H9 (cell line): ENCODE data around the gene PGPEP1. TPM values are rescaled to one million over a fixed set of nuclear protein-coding genes. Genes with fewer than 3 reads are reported as not detected.

Experiments
- DNase-seq: peaks from one replicate; pipeline ENCODE4 v3.0.0-alpha.2; 2017
- H2AFZ ChIP-seq: one replicate; pipeline ENCODE4 v1.6.1; 2013; ENCODE audit warnings: mild to moderate bottlenecking, low read length, control low read depth, moderate library complexity
- H2AK5ac ChIP-seq: 2 replicates; pipeline ENCODE4 v1.6.1; 2013; ENCODE audit warnings: low read length, control low read depth, mixed read lengths; ENCODE audit not compliant: insufficient read length
- H2BK120ac ChIP-seq: one replicate; pipeline ENCODE4 v1.6.1; 2013; ENCODE audit warnings: low read depth, mild to moderate bottlenecking, low read length, control low read depth, inconsistent platforms; ENCODE audit not compliant: poor library complexity, severe bottlenecking
- H2BK12ac ChIP-seq: 2 replicates; pipeline ENCODE4 v1.6.1; 2013; ENCODE audit warnings: low read length, control low read depth, mixed read lengths, low read depth; ENCODE audit not compliant: insufficient read length
- H2BK15ac ChIP-seq: 2 replicates; pipeline ENCODE4 v1.6.1; 2013; ENCODE audit warnings: low read depth, low read length, control low read depth
- H2BK20ac ChIP-seq: one replicate; pipeline ENCODE4 v1.6.1; 2013; ENCODE audit warnings: low read depth, mild to moderate bottlenecking, low read length, control low read depth, inconsistent platforms; ENCODE audit not compliant: poor library complexity, severe bottlenecking
- H2BK5ac ChIP-seq: 2 replicates; pipeline ENCODE4 v1.6.1; 2013; ENCODE audit warnings: low read length, control low read depth, mixed read lengths; ENCODE audit not compliant: insufficient read length
- H3K14ac ChIP-seq: 2 replicates; pipeline ENCODE4 v1.6.1; 2013; ENCODE audit warnings: low read length, control low read depth; ENCODE audit not compliant: insufficient read depth
- H3K18ac ChIP-seq: 2 replicates; pipeline ENCODE4 v1.6.1; 2013; ENCODE audit warnings: low read depth, mild to moderate bottlenecking, mixed read lengths, low read length, control low read depth; ENCODE audit not compliant: insufficient read length
- H3K23ac ChIP-seq: 2 replicates; pipeline ENCODE4 v1.6.1; 2013; ENCODE audit warnings: low read length, control low read depth, mixed read lengths, low read depth; ENCODE audit not compliant: insufficient read length
- H3K23me2 ChIP-seq: 2 replicates; pipeline ENCODE4 v1.6.1; 2013; ENCODE audit warnings: low read depth, mild to moderate bottlenecking, mixed read lengths, low read length, control low read depth; ENCODE audit not compliant: insufficient read length, poor library complexity, severe bottlenecking
- H3K27ac ChIP-seq: 2 replicates; pipeline ENCODE4 v1.5.1; 2013; ENCODE audit warnings: low read length, control low read depth, mixed read lengths, low read depth; ENCODE audit not compliant: insufficient read length
- H3K27me3 ChIP-seq: 2 replicates; pipeline ENCODE4 v1.6.1; 2013; ENCODE audit warnings: low read length, control low read depth, inconsistent platforms; ENCODE audit not compliant: insufficient read depth
- H3K4ac ChIP-seq: 2 replicates; pipeline ENCODE4 v1.6.1; 2013; ENCODE audit warnings: low read depth, mild to moderate bottlenecking, control low read depth, inconsistent platforms, low read length, moderate library complexity
- H3K4me1 ChIP-seq: 2 replicates; pipeline ENCODE4 v1.6.1; 2013; ENCODE audit warnings: low read length, control low read depth, inconsistent platforms; ENCODE audit not compliant: insufficient read depth
- H3K4me2 ChIP-seq: 2 replicates; pipeline ENCODE4 v1.6.1; 2013; ENCODE audit warnings: low read length, control low read depth, mixed read lengths; ENCODE audit not compliant: insufficient read length, insufficient read depth
- H3K56ac ChIP-seq: 2 replicates; pipeline ENCODE4 v1.6.1; 2013; ENCODE audit warnings: low read depth, mild to moderate bottlenecking, mixed read lengths, low read length, control low read depth; ENCODE audit not compliant: insufficient read length
- H3K79me1 ChIP-seq: 2 replicates; pipeline ENCODE4 v1.6.1; 2013; ENCODE audit warnings: low read depth, mild to moderate bottlenecking, moderate library complexity, low read length, control low read depth, inconsistent platforms; ENCODE audit not compliant: insufficient read depth, poor library complexity, severe bottlenecking
- H3K79me2 ChIP-seq: 2 replicates; pipeline ENCODE4 v1.6.1; 2013; ENCODE audit warnings: low read length, control low read depth, inconsistent platforms; ENCODE audit not compliant: insufficient read depth
- H3K9ac ChIP-seq: 2 replicates; pipeline ENCODE4 v1.6.1; 2013; ENCODE audit warnings: low read length, control low read depth, mixed read lengths; ENCODE audit not compliant: insufficient read length; ENCODE audit errors: extremely low read depth
- H3K9me3 ChIP-seq: one replicate; pipeline ENCODE4 v1.6.1; 2013; ENCODE audit warnings: low read depth, low read length, inconsistent platforms; ENCODE audit not compliant: control insufficient read depth
- H3T11ph ChIP-seq: one replicate; pipeline ENCODE4 v1.6.1; 2013; ENCODE audit warnings: mild to moderate bottlenecking, low read length, control low read depth, inconsistent platforms
- H4K20me1 ChIP-seq: one replicate; pipeline ENCODE4 v1.6.1; 2013; ENCODE audit not compliant: control insufficient read depth, insufficient read length, insufficient read depth
- H4K5ac ChIP-seq: 2 replicates; pipeline ENCODE4 v1.6.1; 2013; ENCODE audit warnings: low read depth, mild to moderate bottlenecking, mixed read lengths, low read length, control low read depth; ENCODE audit not compliant: insufficient read length
- H4K8ac ChIP-seq: replicated peaks from 2 replicates; pipeline ENCODE4 v1.6.1; 2013; ENCODE audit warnings: low read length, control low read depth, mixed read lengths, low read depth; ENCODE audit not compliant: insufficient read length
- H4K91ac ChIP-seq: 2 replicates; pipeline ENCODE4 v1.6.1; 2013; ENCODE audit warnings: low read depth, mild to moderate bottlenecking, moderate library complexity, mixed read lengths, low read length, control low read depth; ENCODE audit not compliant: insufficient read length
- H3K27ac Mint-ChIP-seq, 3 experiments: 2 replicates in 2 of 3; 3 replicates in 1 of 3; pipeline ENCODE4 v1.8.0; 2020 to 2021; ENCODE audit warnings: mixed read lengths in 3 of 3, mild to moderate bottlenecking in 1 of 3, moderate library complexity in 1 of 3
- H3K27me3 Mint-ChIP-seq: 2 replicates; pipeline ENCODE4 v1.8.0; 2021; ENCODE audit warnings: low read depth, mild to moderate bottlenecking, moderate library complexity, mixed read lengths
- H3K36me3 Mint-ChIP-seq, 3 experiments: 2 replicates in 2 of 3; 3 replicates in 1 of 3; pipeline ENCODE4 v1.8.0; 2020 to 2021; ENCODE audit warnings: low read depth in 3 of 3, mixed read lengths in 3 of 3; ENCODE audit not compliant: insufficient read depth in 1 of 3
- H3K4me1 Mint-ChIP-seq, 2 experiments: 2 replicates each; pipeline ENCODE4 v1.8.0; 2020; ENCODE audit warnings: mixed read lengths in 2 of 2
- H3K4me3 Mint-ChIP-seq, 2 experiments: 2 replicates in 1 of 2; 3 replicates in 1 of 2; pipeline ENCODE4 v1.8.0; 2020 to 2021; ENCODE audit warnings: mild to moderate bottlenecking in 2 of 2, mixed read lengths in 2 of 2, moderate library complexity in 1 of 2
- H3K9me3 Mint-ChIP-seq, 2 experiments: 2 replicates in 1 of 2; 3 replicates in 1 of 2; pipeline ENCODE4 v1.8.0; 2020; ENCODE audit warnings: mild to moderate bottlenecking in 2 of 2, mixed read lengths in 2 of 2, moderate library complexity in 1 of 2
- CTCF ChIP-seq: fragments of 200-600 bp; sonication (generic); conservative IDR thresholded peaks from 3 replicates; pipeline ENCODE4 v1.8.0; 2021; ENCODE audit warnings: antibody characterized with exemption, mild to moderate bottlenecking
- WGBS: extraction: QIAGEN DNeasy Blood & Tissue Kit; methylation state at CpG from one replicate; pipeline ENCODE4 v1.1.7; 2013; ENCODE audit warnings: missing lambda C conversion rate, low lambda C conversion rate, mixed read lengths; ENCODE audit not compliant: insufficient read length; ENCODE audit errors: extremely low coverage; 5-methylcytosine and 5-hydroxymethylcytosine counted together
- total RNA-seq: library from RNA; stranded (reverse); gene quantifications from 2 replicates; pipeline ENCODE4 v1.2.1, GENCODE V29; 2021

Gene PGPEP1
- total RNA-seq, 1 experiment from 2014 or later: 64.8 TPM

GRCh38 chr19:18326772-18327171, 13.6 kb upstream of the PGPEP1 start:
- Histone ChIP-seq H2BK20ac (no peak overlapping the region), H3K14ac (no peak overlapping the region), H3K23me2 (peaks cover 15% of the 10 kb centered on the region), H3K9me3 (no peaks in the 10 kb centered on the region), H2BK120ac (no peak overlapping the region), H3K56ac (no peak overlapping the region), H3K27ac (no peak overlapping the region), H3K4me2 (no peak overlapping the region), H3K27me3 (no peaks in the 10 kb centered on the region), H3T11ph (no peak overlapping the region), H4K20me1 (no peaks in the 10 kb centered on the region), H2BK5ac (no peak overlapping the region), H3K18ac (no peak overlapping the region), H2BK12ac (no peak overlapping the region), H2AK5ac (no peak overlapping the region), H4K91ac (no peak overlapping the region), H2AFZ (no peak overlapping the region), H3K9ac (no peak overlapping the region), H3K79me1 (no peaks in the 10 kb centered on the region), H2BK15ac (0 out of 2 replicates have a peak overlapping the region, but pooled peaks have one; percentile 53), H4K5ac (no peak overlapping the region), H3K4ac (no peak overlapping the region), H3K4me1 (peaks cover 4% of the 10 kb centered on the region; the same call in 1 of the 2 replicates), H4K8ac (no peak overlapping the region), H3K23ac (no peak overlapping the region), H3K79me2 (peaks cover 9% of the 10 kb centered on the region; the same call in 1 of the 2 replicates)
- no peak overlapping the region for H3K27ac Mint-ChIP-seq
- H3K36me3 Mint-ChIP-seq: 0 out of 7 replicates have a peak, but pooled peaks cover 0 to 1% (median 0%) of the 10 kb centered on the region in 3 experiments
- H3K4me1 Mint-ChIP-seq: peaks cover 22 to 28% of the 10 kb centered on the region in 2 experiments
- no peak for DNase-seq
- no CpG with 5 or more reads among the region's 5 CpGs for WGBS
- H3K9me3 Mint-ChIP-seq: no peaks in the 10 kb centered on the region
- TF ChIP-seq CTCF: no peak
- H3K4me3 Mint-ChIP-seq: no peak overlapping the region
- peaks cover 1% of the 10 kb centered on the region; the same call in 1 of the 2 replicates for H3K27me3 Mint-ChIP-seq
